ENCODE results near the gene PRXL2A. TPM values are rescaled to one million over a fixed set of nuclear protein-coding genes. Genes with fewer than 3 reads are reported as not detected.

Gene PRXL2A
- polyA plus RNA-seq, 3 donors = 0.61 to 4.1 (median 3.4) TPM

DNA sequence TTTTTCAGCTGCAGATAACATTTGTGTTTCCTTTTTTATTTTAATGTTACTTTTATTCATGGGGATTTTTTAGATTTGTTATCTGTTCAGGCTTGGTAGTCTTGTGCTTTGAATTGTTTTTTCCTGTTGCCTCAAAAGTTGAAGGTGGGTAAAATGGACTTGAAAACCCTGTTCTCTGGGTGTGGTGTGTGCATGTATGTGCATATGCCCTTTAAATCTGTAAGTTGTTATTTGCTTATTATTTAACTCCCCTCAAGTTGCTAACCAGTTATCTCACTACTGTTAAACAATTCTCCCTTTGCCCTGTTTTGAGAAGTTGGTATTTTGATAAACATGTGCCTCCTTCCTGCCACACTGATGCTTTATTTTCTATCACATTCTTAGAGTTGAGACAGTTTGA, 76.3 kb downstream of the PRXL2A start:
- Histone ChIP-seq H3K9ac (ENCODE audit: insufficient read depth, low read length, poor library complexity, severe bottlenecking) (no peak overlapping the region), H3K27me3 (ENCODE audit: control insufficient read depth in 2 of 2, insufficient read depth in 2 of 2, low read length in 2 of 2) (no peaks in the 10 kb centered on the region), H3K4me1 (ENCODE audit: control insufficient read depth in 1 of 2, insufficient read depth in 2 of 2, low read length in 2 of 2) (peaks cover 71 to 78% of the 10 kb centered on the region in 2 donors), H3K79me2 (ENCODE audit: insufficient read depth, low read length) (peaks cover 96% of the 10 kb centered on the region), H3K4me2 (replicated peaks; ENCODE audit: extremely low read depth, low read length, poor library complexity, severe bottlenecking) (peak overlapping the region; percentile 73), H3K27ac (ENCODE audit: low read depth in 1 of 2, low read length in 2 of 2) (peak overlapping the region in 1 of 2 donors; percentile 90), H3K4me3 (replicated peaks in 1 of 3; ENCODE audit: low read depth in 2 of 3, low read length in 3 of 3) (peak overlapping the region in 1 of 3 experiments; percentile 66), H3K36me3 (replicated peaks in 1 of 2; ENCODE audit: control insufficient read depth in 1 of 2, insufficient read depth in 2 of 2, low read length in 2 of 2) (peaks cover 9 to 15% of the 10 kb centered on the region in 2 donors), H2AFZ (ENCODE audit: insufficient read depth, low read depth, low read length, poor library complexity, severe bottlenecking) (no peak overlapping the region), H3K9me3 (replicated peaks in 1 of 2; ENCODE audit: control insufficient read depth in 1 of 2, insufficient read depth in 1 of 2, low read length in 2 of 2) (no peaks in the 10 kb centered on the region), H4K20me1 (ENCODE audit: insufficient read depth, low read length) (peaks cover 93% of the 10 kb centered on the region)
- H3K4me3 Mint-ChIP-seq = peak overlapping the region in 1 of 2 donors; percentile 88
- intact Hi-C loops (cut with micrococcal nuclease) = loop anchor here in 1 of 2 donors (2.0 kb wide), 1 partner anchor 14 kb away; no protein-coding TSS in a partner anchor
- TF ChIP-seq, protein P1, sequence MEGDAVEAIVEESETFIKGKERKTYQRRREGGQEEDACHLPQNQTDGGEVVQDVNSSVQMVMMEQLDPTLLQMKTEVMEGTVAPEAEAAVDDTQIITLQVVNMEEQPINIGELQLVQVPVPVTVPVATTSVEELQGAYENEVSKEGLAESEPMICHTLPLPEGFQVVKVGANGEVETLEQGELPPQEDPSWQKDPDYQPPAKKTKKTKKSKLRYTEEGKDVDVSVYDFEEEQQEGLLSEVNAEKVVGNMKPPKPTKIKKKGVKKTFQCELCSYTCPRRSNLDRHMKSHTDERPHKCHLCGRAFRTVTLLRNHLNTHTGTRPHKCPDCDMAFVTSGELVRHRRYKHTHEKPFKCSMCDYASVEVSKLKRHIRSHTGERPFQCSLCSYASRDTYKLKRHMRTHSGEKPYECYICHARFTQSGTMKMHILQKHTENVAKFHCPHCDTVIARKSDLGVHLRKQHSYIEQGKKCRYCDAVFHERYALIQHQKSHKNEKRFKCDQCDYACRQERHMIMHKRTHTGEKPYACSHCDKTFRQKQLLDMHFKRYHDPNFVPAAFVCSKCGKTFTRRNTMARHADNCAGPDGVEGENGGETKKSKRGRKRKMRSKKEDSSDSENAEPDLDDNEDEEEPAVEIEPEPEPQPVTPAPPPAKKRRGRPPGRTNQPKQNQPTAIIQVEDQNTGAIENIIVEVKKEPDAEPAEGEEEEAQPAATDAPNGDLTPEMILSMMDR (IDR thresholded peaks at IDR 0.05) = no peak
- peaks cover 0 to 2% (median 0%) of the 10 kb centered on the region in 7 donors for H3K9me3 Mint-ChIP-seq
- H3K36me3 Mint-ChIP-seq = peaks cover 39 to 52% of the 10 kb centered on the region in 2 donors
- H3K27me3 Mint-ChIP-seq (ENCODE audit: low read depth in 3 of 3) = peaks cover 0 to 2% (median 0%) of the 10 kb centered on the region in 3 donors
- peak overlapping the region; percentile 91 to 98 (median 95) for H3K27ac Mint-ChIP-seq
- H3K4me1 Mint-ChIP-seq = peaks cover 86% of the 10 kb centered on the region
- no peak for DNase-seq

DNA sequence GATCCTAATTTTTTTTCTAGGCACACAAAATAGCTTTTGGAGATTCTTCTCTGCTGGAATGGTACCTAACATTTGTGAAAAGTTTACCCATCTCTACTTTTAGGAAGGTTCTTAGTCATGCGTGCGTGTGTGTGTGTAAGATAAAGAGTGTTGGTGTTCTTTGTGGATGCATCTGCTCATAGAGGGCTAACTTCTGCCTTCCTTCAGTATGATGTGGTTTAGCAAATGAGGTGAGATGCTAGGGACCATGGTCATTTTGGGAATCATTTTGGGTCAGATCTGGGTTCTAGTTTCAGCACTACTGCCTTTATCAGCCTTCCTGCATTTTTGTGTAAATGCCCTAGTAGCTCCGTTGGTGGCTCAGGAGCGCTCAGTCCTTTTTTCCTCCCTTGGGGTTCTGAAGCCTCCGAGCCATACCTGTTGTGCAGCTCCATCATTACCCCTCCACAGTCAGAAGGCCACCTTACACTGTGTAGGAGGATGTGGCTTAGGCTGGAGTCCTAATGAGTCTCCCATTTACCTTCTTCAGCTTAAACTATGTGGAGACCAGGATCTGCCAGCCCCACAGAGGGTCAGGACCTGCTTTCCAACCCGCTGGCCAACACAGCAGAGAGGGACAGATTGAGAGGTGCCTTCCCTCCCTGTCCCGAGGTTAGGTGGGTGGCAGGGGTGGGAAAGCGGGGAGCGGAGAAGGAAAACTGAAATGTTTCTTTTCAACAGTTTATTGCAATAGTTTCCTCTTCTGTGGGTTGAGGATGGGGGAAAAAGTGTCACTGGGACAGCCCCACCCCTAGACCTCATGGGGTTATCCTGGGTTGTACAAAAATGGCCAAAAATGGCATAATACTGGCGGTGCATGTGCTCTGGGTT, 77.0 kb downstream of the PRXL2A start:
- peak overlapping the region in 2 of 3 experiments; percentile 19 to 66 for H3K4me3 ChIP-seq (replicated peaks in 1 of 3; ENCODE audit: low read depth in 2 of 3, low read length in 3 of 3)
- peak overlapping the region; percentile 66 to 88 for H3K4me3 Mint-ChIP-seq
- intact Hi-C loops (cut with micrococcal nuclease) = loop anchor here in 1 of 2 donors (2.0 kb wide), 1 partner anchor 13 kb away; no protein-coding TSS in a partner anchor

More for the DNA sequence above, 77.0 kb downstream of the PRXL2A start:
- Mint-ChIP-seq H3K27ac (peak overlapping the region; percentile 91 to 98 (median 95)), H3K9me3 (peaks cover 0 to 8% (median 0%) of the 10 kb centered on the region in 7 donors), H3K36me3 (peaks cover 43 to 56% of the 10 kb centered on the region in 2 donors), H3K4me1 (peaks cover 88% of the 10 kb centered on the region), H3K27me3 (ENCODE audit: low read depth in 3 of 3) (peaks cover 0 to 4% (median 0%) of the 10 kb centered on the region in 3 donors)
- peak overlapping the region; percentile 73 for H3K4me2 ChIP-seq (replicated peaks; ENCODE audit: extremely low read depth, low read length, poor library complexity, severe bottlenecking)
- H2AFZ ChIP-seq (ENCODE audit: insufficient read depth, low read depth, low read length, poor library complexity, severe bottlenecking) = no peak overlapping the region
- peak overlapping the region; percentile 84 to 90 for H3K27ac ChIP-seq (ENCODE audit: low read depth in 1 of 2, low read length in 2 of 2)
- DNase-seq = peak in 1 of 3 donors; percentile 90
- peak overlapping the region; percentile 56 for H3K9ac ChIP-seq (ENCODE audit: insufficient read depth, low read length, poor library complexity, severe bottlenecking)
- no peaks in the 10 kb centered on the region for H3K27me3 ChIP-seq (ENCODE audit: control insufficient read depth in 2 of 2, insufficient read depth in 2 of 2, low read length in 2 of 2)
- TF ChIP-seq, protein P1 (IDR thresholded peaks at IDR 0.05) = no peak
- peaks cover 78 to 84% of the 10 kb centered on the region in 2 donors for H3K4me1 ChIP-seq (ENCODE audit: control insufficient read depth in 1 of 2, insufficient read depth in 2 of 2, low read length in 2 of 2)
- H3K79me2 ChIP-seq (ENCODE audit: insufficient read depth, low read length) = peaks cover 99% of the 10 kb centered on the region
- no peaks in the 10 kb centered on the region for H3K9me3 ChIP-seq (replicated peaks in 1 of 2; ENCODE audit: control insufficient read depth in 1 of 2, insufficient read depth in 1 of 2, low read length in 2 of 2)
- peaks cover 13 to 21% of the 10 kb centered on the region in 2 donors for H3K36me3 ChIP-seq (replicated peaks in 1 of 2; ENCODE audit: control insufficient read depth in 1 of 2, insufficient read depth in 2 of 2, low read length in 2 of 2)
- 17% methylated on average over 3 of the region's 10 CpGs for WGBS (ENCODE audit: insufficient coverage)
- H4K20me1 ChIP-seq (ENCODE audit: insufficient read depth, low read length) = peaks cover 98% of the 10 kb centered on the region
